GM23338 (cell line): Measurements from ENCODE around the gene RPRD1A. TPM values are rescaled to one million over a fixed set of nuclear protein-coding genes. Genes with fewer than 3 reads are reported as not detected.

ENCODE experiments used
- ATAC-seq: fragments of 200-7000 bp; cut with Tn5 transposase; 3 replicates; pipeline ENCODE4 v1.9.1; 2020
- DNase-seq: peaks from one replicate; pipeline ENCODE4 v3.0.0-alpha.2; 2015; ENCODE audit warnings: low spot score
- H2AFZ ChIP-seq: fragments of 200-600 bp; sonication (generic); 2 replicates; pipeline ENCODE4 v1.8.0; 2016; ENCODE audit warnings: antibody characterized with exemption, mild to moderate bottlenecking, moderate library complexity
- H3F3A ChIP-seq: fragments of 200-600 bp; sonication (generic); replicated peaks from 2 replicates; pipeline ENCODE4 v1.8.0; 2017; ENCODE audit warnings: antibody characterized with exemption, mixed run types, low read depth
- H3K27ac ChIP-seq: fragments of 200-600 bp; sonication (generic); 2 replicates; pipeline ENCODE4 v1.6.1; 2016; ENCODE audit warnings: low read depth
- H3K27me3 ChIP-seq: fragments of 200-600 bp; sonication (generic); 2 replicates; pipeline ENCODE4 v1.8.0; 2016; ENCODE audit warnings: mild to moderate bottlenecking, mixed run types, moderate library complexity; ENCODE audit not compliant: insufficient read depth
- H3K36me3 ChIP-seq: fragments of 200-600 bp; sonication (generic); 2 replicates; pipeline ENCODE4 v1.8.0; 2016; ENCODE audit warnings: mild to moderate bottlenecking; ENCODE audit not compliant: insufficient read depth
- H3K4me1 ChIP-seq: fragments of 200-600 bp; sonication (generic); 2 replicates; pipeline ENCODE4 v1.8.0; 2016; ENCODE audit warnings: mild to moderate bottlenecking, moderate library complexity; ENCODE audit not compliant: insufficient read depth
- H3K4me2 ChIP-seq: fragments of 200-600 bp; sonication (generic); 2 replicates; pipeline ENCODE4 v1.7.1; 2017; ENCODE audit warnings: mixed run types
- H3K4me3 ChIP-seq: fragments of 200-600 bp; sonication (generic); 2 replicates; pipeline ENCODE4 v1.6.1; 2016; ENCODE audit warnings: mixed run types
- H3K79me2 ChIP-seq: fragments of 200-600 bp; sonication (generic); replicated peaks from 2 replicates; pipeline ENCODE4 v1.8.0; 2017; ENCODE audit warnings: mild to moderate bottlenecking; ENCODE audit not compliant: insufficient read depth
- H3K9me2 ChIP-seq: fragments of 200-600 bp; sonication (generic); 2 replicates; pipeline ENCODE4 v1.8.0; 2017; ENCODE audit not compliant: insufficient read depth
- H4K20me1 ChIP-seq: fragments of 200-600 bp; sonication (generic); replicated peaks from 2 replicates; pipeline ENCODE4 v1.8.0; 2017; ENCODE audit warnings: mild to moderate bottlenecking; ENCODE audit not compliant: insufficient read depth
- H3K27ac Mint-ChIP-seq: 2 replicates; pipeline ENCODE4 v1.8.0; 2020; ENCODE audit warnings: inconsistent platforms, mild to moderate bottlenecking, moderate library complexity, mixed read lengths
- H3K27me3 Mint-ChIP-seq: 3 replicates; pipeline ENCODE4 v1.8.0; 2022; ENCODE audit warnings: low read depth, mild to moderate bottlenecking, moderate library complexity, mixed read lengths, inconsistent platforms; ENCODE audit not compliant: insufficient read depth, poor library complexity
- H3K36me3 Mint-ChIP-seq: 3 replicates; pipeline ENCODE4 v1.8.0; 2021; ENCODE audit warnings: low read depth, mild to moderate bottlenecking, inconsistent platforms, moderate library complexity, mixed read lengths
- H3K4me1 Mint-ChIP-seq: 3 replicates; pipeline ENCODE4 v1.8.0; 2020; ENCODE audit warnings: mild to moderate bottlenecking, inconsistent platforms, mixed read lengths
- H3K4me3 Mint-ChIP-seq: 3 replicates; pipeline ENCODE4 v1.8.0; 2021; ENCODE audit warnings: moderate library complexity, mild to moderate bottlenecking, inconsistent platforms, mixed read lengths
- H3K9me3 Mint-ChIP-seq: 3 replicates; pipeline ENCODE4 v1.8.0; 2020; ENCODE audit warnings: moderate library complexity, mild to moderate bottlenecking, inconsistent platforms, mixed read lengths
- CREB1 ChIP-seq: fragments of 250-450 bp; sonication (Bioruptor Pico); IDR thresholded peaks from 2 replicates; pipeline ENCODE4 v1.5.0; 2020; ENCODE audit warnings: low read depth, mild to moderate bottlenecking, moderate library complexity
- CTCF ChIP-seq, 2 experiments: fragments of 200-600 bp in 1 of 2; sonication (generic) in 1 of 2; conservative IDR thresholded peaks; 2 replicates each; pipeline versions ENCODE4 v1.5.1 to v1.6.1; 2016 to 2017; ENCODE audit warnings: antibody characterized with exemption in 2 of 2, low read depth in 2 of 2, mild to moderate bottlenecking in 2 of 2, moderate library complexity in 1 of 2
- ETS1 ChIP-seq: IDR thresholded peaks from 2 replicates; pipeline ENCODE4 v1.6.1; 2016; ENCODE audit warnings: antibody characterized with exemption
- EZH2 ChIP-seq: fragments of 200-600 bp; sonication (generic); IDR thresholded peaks from one replicate; pipeline ENCODE4 v1.8.0; 2017; ENCODE audit warnings: antibody characterized with exemption, mild to moderate bottlenecking, low read depth; ENCODE audit not compliant: unreplicated experiment
- JUNB ChIP-seq: IDR thresholded peaks from one replicate; pipeline ENCODE4 v1.6.1; 2016; ENCODE audit warnings: antibody characterized with exemption; ENCODE audit not compliant: unreplicated experiment
- NANOG ChIP-seq: IDR thresholded peaks from 2 replicates; pipeline ENCODE4 v1.6.1; 2016; ENCODE audit warnings: antibody characterized with exemption, borderline replicate concordance
- POLR2AphosphoS5 ChIP-seq: IDR thresholded peaks from 2 replicates; pipeline ENCODE4 v1.6.1; 2016; ENCODE audit warnings: antibody characterized with exemption, low read depth
- REST ChIP-seq: IDR thresholded peaks from one replicate; pipeline ENCODE4 v1.6.1; 2018; ENCODE audit warnings: antibody characterized with exemption; ENCODE audit not compliant: unreplicated experiment
- ZNF114 ChIP-seq: fragments of 250-450 bp; sonication (Bioruptor Pico); IDR thresholded peaks from 2 replicates; pipeline ENCODE4 v1.5.0; 2020; ENCODE audit warnings: mild to moderate bottlenecking, moderate library complexity
- ZNF462 ChIP-seq: fragments of 250-450 bp; sonication (Bioruptor Pico); IDR thresholded peaks from 2 replicates; pipeline ENCODE4 v1.5.0; 2020; ENCODE audit warnings: mild to moderate bottlenecking, moderate library complexity
- polyA plus RNA-seq: library from polyadenylated mRNA; unstranded; fragments of >200 nt; fragmentation: Nextera tagmentation; extraction: Ambion mirVana; gene quantifications from 2 replicates; pipeline ENCODE4 v1.2.1, GENCODE V29; 2016
- total RNA-seq: library from RNA; depleted of rRNA; stranded (reverse); fragments of >200 nt; shearing (Covaris generic); gene quantifications from 2 replicates; pipeline ENCODE4 v1.2.3, GENCODE V29; 2014

Gene RPRD1A
- total and polyA plus RNA-seq, 2 experiments from 2014 or later, result 67.9 to 157 TPM

- DNase-seq, result peak; percentile 13
Measured at GRCh38 chr18:36101943-36102342, 34.6 kb upstream of the RPRD1A start.

GRCh38 chr18:36099311-36099710 lies 32.0 kb upstream of the RPRD1A start:
- DNase-seq (no peak), ATAC-seq (no peak)
- H3K27me3 ChIP-seq, result no peaks in the 10 kb centered on the region
- H3K27ac Mint-ChIP-seq, result no peak overlapping the region
- H3K4me3 ChIP-seq, result no peak overlapping the region
- peaks cover 20% of the 10 kb centered on the region for H3K36me3 Mint-ChIP-seq
- H3F3A ChIP-seq, result no peaks in the 10 kb centered on the region
- no peak overlapping the region for H3K4me2 ChIP-seq
- H3K4me1 Mint-ChIP-seq, result no peaks in the 10 kb centered on the region
- H2AFZ ChIP-seq, result no peak overlapping the region
- H3K36me3 ChIP-seq, result peaks cover 3% of the 10 kb centered on the region; the same call in 1 of the 2 replicates
- no peaks in the 10 kb centered on the region for H3K9me2 ChIP-seq
- peaks cover 22% of the 10 kb centered on the region for H3K9me3 Mint-ChIP-seq
- no peaks in the 10 kb centered on the region for H3K79me2 ChIP-seq
- no peak overlapping the region for H3K4me3 Mint-ChIP-seq
- no peaks in the 10 kb centered on the region for H3K4me1 ChIP-seq
- no peaks in the 10 kb centered on the region for H4K20me1 ChIP-seq
- H3K27me3 Mint-ChIP-seq, result peaks cover 6% of the 10 kb centered on the region
- H3K27ac ChIP-seq, result no peak overlapping the region
- TF ChIP-seq ETS1 (no peak), REST (no peak), NANOG (no peak), POLR2AphosphoS5 (no peak), ZNF462 (CRISPR knock-in tag) (no peak), CREB1 (CRISPR knock-in tag) (no peak), JUNB (no peak), CTCF (conservative IDR thresholded peaks at IDR 0.05; ENCODE audit: low read depth in 2 of 2) (no peak), ZNF114 (CRISPR knock-in tag) (no peak)

More at GRCh38 chr18:36101943-36102342, 34.6 kb upstream of the RPRD1A start:
- H3K4me1 Mint-ChIP-seq, result no peaks in the 10 kb centered on the region
- H3K4me2 ChIP-seq, result no peak overlapping the region
- no peak overlapping the region for H3K4me3 Mint-ChIP-seq
- TF ChIP-seq POLR2AphosphoS5 (no peak), JUNB (no peak), EZH2 (no peak)
- H3K9me2 ChIP-seq, result no peaks in the 10 kb centered on the region
- no peaks in the 10 kb centered on the region for H3F3A ChIP-seq
- no peak for ATAC-seq
- H2AFZ ChIP-seq, result no peak overlapping the region
- H3K27me3 ChIP-seq, result no peaks in the 10 kb centered on the region
- no peaks in the 10 kb centered on the region for H3K79me2 ChIP-seq
- H3K4me1 ChIP-seq, result no peaks in the 10 kb centered on the region
- peaks cover 3% of the 10 kb centered on the region; the same call in 1 of the 2 replicates for H3K36me3 ChIP-seq
- no peak overlapping the region for H3K4me3 ChIP-seq
- no peak overlapping the region for H3K27ac ChIP-seq
- H3K9me3 Mint-ChIP-seq, result peaks cover 26% of the 10 kb centered on the region
- H3K27ac Mint-ChIP-seq, result no peak overlapping the region
- peaks cover 20% of the 10 kb centered on the region for H3K36me3 Mint-ChIP-seq
- H3K27me3 Mint-ChIP-seq, result peaks cover 6% of the 10 kb centered on the region
- H4K20me1 ChIP-seq, result no peaks in the 10 kb centered on the region
